IPS DF 6.9 (cell line): ENCODE measurements around the gene NUDT22.
A peak's percentile ranks its signal among the peaks of the same experiment; 100 is the strongest.

Experiments
- DNase-seq: peaks from one replicate; pipeline ENCODE4 v3.0.0-alpha.2; 2013; ENCODE audit warnings: low read depth, low spot score
- H3K27ac ChIP-seq: one replicate; pipeline ENCODE4 v1.5.1; 2013; ENCODE audit warnings: low read length, control low read depth
- H3K27me3 ChIP-seq: 2 replicates; pipeline ENCODE4 v1.6.1; 2013; ENCODE audit warnings: mild to moderate bottlenecking, low read length; ENCODE audit not compliant: control insufficient read depth, insufficient read depth
- H3K36me3 ChIP-seq: 2 replicates; pipeline ENCODE4 v1.6.1; 2013; ENCODE audit warnings: low read length; ENCODE audit not compliant: control insufficient read depth, insufficient read depth
- H3K4me1 ChIP-seq: 2 replicates; pipeline ENCODE4 v1.6.1; 2013; ENCODE audit warnings: low read length; ENCODE audit not compliant: control insufficient read depth, insufficient read depth
- H3K4me3 ChIP-seq: 2 replicates; pipeline ENCODE4 v1.5.1; 2013; ENCODE audit warnings: mild to moderate bottlenecking, low read length
- H3K9me3 ChIP-seq: 2 replicates; pipeline ENCODE4 v1.6.1; 2013; ENCODE audit warnings: low read length, inconsistent platforms; ENCODE audit not compliant: control insufficient read depth, insufficient read depth
- WGBS: extraction: QIAGEN DNeasy Blood & Tissue Kit; methylation state at CpG from one replicate; pipeline ENCODE4 v1.1.7; 2013; ENCODE audit warnings: mixed read lengths, missing lambda C conversion rate; ENCODE audit not compliant: insufficient read length, insufficient coverage; 5-methylcytosine and 5-hydroxymethylcytosine counted together

Gene NUDT22

GRCh38 chr11:64229090-64229743 lies 3.1 kb downstream of the NUDT22 start:
- Histone ChIP-seq H3K36me3 (no peaks in the 10 kb centered on the region), H3K27ac (no peak overlapping the region), H3K4me1 (peaks cover 6% of the 10 kb centered on the region; the same call in 1 of the 2 replicates), H3K4me3 (no peak overlapping the region), H3K9me3 (no peaks in the 10 kb centered on the region), H3K27me3 (no peaks in the 10 kb centered on the region)
- WGBS = no CpG with 5 or more reads among the region's 12 CpGs
- DNase-seq = no peak

- peaks cover 6% of the 10 kb centered on the region; the same call in 1 of the 2 replicates for H3K4me1 ChIP-seq
- no peaks in the 10 kb centered on the region for H3K36me3 ChIP-seq
- no peaks in the 10 kb centered on the region for H3K9me3 ChIP-seq
- H3K4me3 ChIP-seq = peak overlapping the region; percentile 23; the same call in 1 of the 2 replicates
- no peak overlapping the region for H3K27ac ChIP-seq
- no peaks in the 10 kb centered on the region for H3K27me3 ChIP-seq
- WGBS = no CpG with 5 or more reads among the region's 13 CpGs
- DNase-seq = no peak
These were observed 3.7 kb downstream of the NUDT22 start for GRCh38 chr11:64229744-64230170.

- Histone ChIP-seq H3K4me3 (peak within 1 kb of the TSS; percentile 46; the same call in 1 of the 2 replicates), H3K9me3 (no peaks in the 10 kb centered on the region), H3K27me3 (no peaks in the 10 kb centered on the region), H3K36me3 (no peaks in the 10 kb centered on the region), H3K4me1 (peaks cover 5% of the 10 kb centered on the region; the same call in 1 of the 2 replicates), H3K27ac (no peak within 1 kb of the TSS)
- no CpG with 5 or more reads among the region's 62 CpGs for WGBS
- DNase-seq = no peak
These were observed 4.3 kb downstream of the NUDT22 start, which contains the start of gene DNAJC4 for GRCh38 chr11:64230171-64230984. DNAJC4 (plus strand) TSS chr11:64230548; CDS start chr11:64230855, 307 bp downstream.

GRCh38 chr11:64230985-64231365 lies 4.9 kb downstream of the NUDT22 start:
- DNase-seq = no peak
- H3K27ac ChIP-seq = no peak overlapping the region
- peaks cover 5% of the 10 kb centered on the region; the same call in 1 of the 2 replicates for H3K4me1 ChIP-seq
- H3K4me3 ChIP-seq = peak overlapping the region; percentile 46; the same call in 1 of the 2 replicates
- H3K9me3 ChIP-seq = no peaks in the 10 kb centered on the region
- H3K27me3 ChIP-seq = no peaks in the 10 kb centered on the region
- no peaks in the 10 kb centered on the region for H3K36me3 ChIP-seq
- WGBS = no CpG with 5 or more reads among the region's 8 CpGs

GRCh38 chr11:64231546-64231945 lies 5.5 kb downstream of the NUDT22 start:
- no peak for DNase-seq
- Histone ChIP-seq H3K36me3 (no peaks in the 10 kb centered on the region), H3K9me3 (no peaks in the 10 kb centered on the region), H3K27ac (no peak overlapping the region), H3K27me3 (no peaks in the 10 kb centered on the region), H3K4me1 (peaks cover 5% of the 10 kb centered on the region; the same call in 1 of the 2 replicates), H3K4me3 (no peak overlapping the region)
- no CpG with 5 or more reads among the region's 7 CpGs for WGBS

GRCh38 chr11:64232182-64232966 lies 6.3 kb downstream of the NUDT22 start:
- no peaks in the 10 kb centered on the region for H3K9me3 ChIP-seq
- H3K27ac ChIP-seq = no peak overlapping the region
- H3K4me1 ChIP-seq = peaks cover 2% of the 10 kb centered on the region; the same call in 1 of the 2 replicates
- no peak for DNase-seq
- WGBS = no CpG with 5 or more reads among the region's 15 CpGs
- H3K4me3 ChIP-seq = no peak overlapping the region
- H3K36me3 ChIP-seq = 0 out of 2 replicates have a peak, but pooled peaks cover 1% of the 10 kb centered on the region
- no peaks in the 10 kb centered on the region for H3K27me3 ChIP-seq

- H3K9me3 ChIP-seq = no peaks in the 10 kb centered on the region
- H3K4me3 ChIP-seq = no peak overlapping the region
- H3K27ac ChIP-seq = no peak overlapping the region
- DNase-seq = no peak
- 0 out of 2 replicates have a peak, but pooled peaks cover 3% of the 10 kb centered on the region for H3K36me3 ChIP-seq
- no CpG with 5 or more reads among the region's 8 CpGs for WGBS
- H3K4me1 ChIP-seq = peaks cover 2% of the 10 kb centered on the region; the same call in 1 of the 2 replicates
- H3K27me3 ChIP-seq = no peaks in the 10 kb centered on the region
These were observed 6.9 kb downstream of the NUDT22 start for GRCh38 chr11:64232967-64233315.

- Histone ChIP-seq H3K27me3 (no peaks in the 10 kb centered on the region), H3K27ac (no peak within 1 kb of the TSS)
- no CpG with 5 or more reads among the region's 62 CpGs for WGBS
These were observed 8.0 kb downstream of the NUDT22 start, which contains the start of gene VEGFB for GRCh38 chr11:64233913-64234586. VEGFB (plus strand) TSS chr11:64234584; CDS start chr11:64234834, 250 bp downstream.

GRCh38 chr11:64234647-64235379 lies 8.7 kb downstream of the NUDT22 start:
- Histone ChIP-seq H3K4me3 (peak overlapping the region; percentile 48; the same call in 1 of the 2 replicates), H3K4me1 (peaks cover 2% of the 10 kb centered on the region; the same call in 1 of the 2 replicates), H3K27me3 (no peaks in the 10 kb centered on the region), H3K36me3 (peaks cover 7% of the 10 kb centered on the region; the same call in 1 of the 2 replicates), H3K27ac (no peak overlapping the region), H3K9me3 (no peaks in the 10 kb centered on the region)
- WGBS = no CpG with 5 or more reads among the region's 80 CpGs
- no peak for DNase-seq

More at GRCh38 chr11:64233913-64234586, 8.0 kb downstream of the NUDT22 start, which contains the start of gene VEGFB:
- Histone ChIP-seq H3K4me3 (peak within 1 kb of the TSS; percentile 48; the same call in 1 of the 2 replicates), H3K4me1 (peaks cover 2% of the 10 kb centered on the region; the same call in 1 of the 2 replicates), H3K36me3 (peaks cover 7% of the 10 kb centered on the region; the same call in 1 of the 2 replicates), H3K9me3 (no peaks in the 10 kb centered on the region)
- DNase-seq = no peak
